Medulla oblongata (tissue), 1 donor: ENCODE results near the gene FZD7.

Experiments
- DNase-seq: peaks from one replicate; pipeline ENCODE4 v3.0.0-alpha.2; 2015; ENCODE audit errors: extremely low spot score

The FZD7 gene

DNA sequence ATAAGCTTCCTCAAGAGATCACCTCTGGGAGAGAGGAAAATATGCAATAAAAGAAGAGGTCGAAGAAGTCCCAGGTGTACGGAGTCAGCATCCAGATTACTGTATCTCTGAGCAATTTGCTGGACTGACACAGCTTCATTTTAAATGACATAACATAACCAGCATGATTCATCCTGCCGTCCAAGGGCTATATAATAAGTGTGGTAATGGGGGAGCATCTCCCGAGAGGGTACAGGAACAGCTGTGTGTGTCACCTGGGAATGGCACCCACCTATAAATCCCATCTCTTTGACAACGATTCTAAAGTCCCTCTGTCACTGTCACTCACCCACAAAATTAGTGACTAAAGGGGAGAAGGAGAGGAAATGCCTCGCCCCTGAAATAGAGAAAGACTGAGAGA is 19.3 kb upstream of the FZD7 start:
- no peak for DNase-seq

DNA sequence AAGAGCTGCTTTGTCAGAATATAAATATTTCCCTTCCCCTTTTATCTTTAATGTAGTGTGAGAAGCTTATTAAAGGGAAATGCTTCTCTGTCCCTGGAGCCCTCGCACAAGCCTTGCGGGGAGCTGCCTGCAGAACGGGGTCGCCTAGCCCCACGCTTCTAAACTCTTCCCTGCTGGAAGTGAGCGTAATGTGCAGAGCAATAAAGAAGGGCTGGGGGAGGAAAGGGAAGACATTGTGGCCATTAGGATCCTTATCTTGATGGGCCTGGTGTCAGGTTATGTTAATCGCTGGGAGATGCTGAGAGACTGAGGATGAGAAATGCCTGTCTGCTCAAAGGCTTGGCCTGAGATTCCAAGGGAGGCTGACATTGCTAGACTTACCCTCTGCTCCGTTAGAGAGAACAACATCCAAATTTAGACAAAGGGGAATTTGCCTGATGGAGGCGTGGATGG is 18.9 kb upstream of the FZD7 start:
- no peak for DNase-seq

DNA sequence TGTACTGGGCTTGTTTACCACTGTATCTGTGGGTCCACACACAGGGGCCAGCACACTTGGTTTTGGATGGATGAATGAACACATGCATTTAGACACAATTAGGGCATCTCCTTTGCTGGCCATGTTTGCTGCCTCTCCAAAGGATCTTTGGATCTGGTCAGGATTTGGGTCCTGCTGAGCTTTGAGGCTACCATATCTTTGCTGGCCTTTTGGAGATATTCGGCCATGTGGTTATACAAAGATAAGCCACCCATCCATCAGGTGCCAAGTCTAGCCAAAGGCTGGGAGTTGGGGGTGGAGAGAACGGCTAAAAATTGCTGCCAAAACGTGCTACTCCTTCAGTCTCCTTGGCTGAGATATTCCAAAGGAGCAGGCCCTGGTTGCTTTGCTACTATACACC is 18.2 kb upstream of the FZD7 start:
- no peak for DNase-seq

DNA sequence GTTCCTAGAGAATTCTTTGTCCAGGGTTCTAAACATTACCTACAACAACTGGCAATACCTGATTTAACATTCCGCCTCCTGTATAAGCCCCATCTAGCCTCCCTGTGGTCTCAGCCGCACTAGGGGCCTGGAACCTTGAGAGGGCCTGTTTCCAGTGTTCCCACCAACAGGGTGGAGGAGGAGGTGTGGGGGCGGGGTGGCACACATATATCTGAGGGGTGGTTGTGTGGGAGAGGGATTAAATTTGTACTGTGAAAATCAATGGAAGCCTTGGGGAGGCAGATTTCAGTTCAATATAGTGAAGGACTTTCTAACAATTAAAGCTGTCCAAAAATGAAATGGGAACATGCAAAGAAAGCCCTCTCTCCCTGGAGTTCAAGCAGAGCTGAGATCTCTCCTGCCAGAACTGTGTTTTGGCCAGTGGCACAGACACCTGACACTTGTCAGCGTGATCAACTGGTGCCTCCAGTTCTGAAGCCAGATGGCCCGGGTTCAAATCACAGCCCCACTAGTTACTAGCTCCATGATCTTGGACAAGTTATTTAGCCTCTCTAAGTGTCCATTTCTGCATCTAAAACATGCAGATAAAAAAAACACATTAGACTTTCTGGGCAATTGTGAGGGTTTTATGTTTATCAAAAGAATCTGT is 17.0 kb upstream of the FZD7 start:
- no peak for DNase-seq

DNA sequence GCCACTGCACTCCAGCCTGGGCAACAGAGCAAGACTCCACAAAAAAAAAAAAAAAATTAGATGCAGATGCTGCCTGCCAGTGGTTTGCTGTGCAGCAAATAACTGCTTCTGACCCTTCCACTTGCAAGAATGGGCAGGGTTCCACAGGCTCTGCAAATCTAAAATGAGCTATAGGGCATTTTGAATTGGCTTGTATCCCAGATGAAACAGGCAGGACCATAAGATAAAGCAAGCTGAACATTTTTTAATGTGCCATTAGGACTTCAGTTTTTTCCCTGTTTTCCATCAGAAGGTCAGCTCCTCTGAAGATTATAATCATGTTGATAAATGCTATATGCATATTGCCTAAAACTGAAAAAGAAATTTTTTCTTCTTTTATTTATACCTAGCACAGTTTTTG is 15.7 kb upstream of the FZD7 start:
- no peak for DNase-seq

DNA sequence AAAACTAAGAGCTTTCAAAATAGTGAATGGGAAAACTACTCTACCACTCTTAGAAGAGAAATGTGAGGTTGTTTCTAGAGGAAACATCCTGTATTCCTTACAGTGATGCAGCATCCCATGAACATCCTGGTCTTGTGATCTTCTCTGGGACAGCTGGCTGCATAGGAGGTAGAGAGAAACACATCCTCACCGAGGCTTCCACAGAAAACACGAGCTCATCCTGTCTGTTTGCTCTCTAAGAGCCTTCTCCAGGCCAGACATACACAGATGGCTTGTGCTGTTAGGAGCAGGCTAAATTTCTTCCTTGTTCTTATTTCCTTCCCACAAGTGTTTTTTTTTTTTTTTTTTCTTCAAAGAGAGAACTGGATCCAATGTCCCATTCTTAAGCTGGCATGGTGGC is 14.7 kb upstream of the FZD7 start:
- no peak for DNase-seq

DNA sequence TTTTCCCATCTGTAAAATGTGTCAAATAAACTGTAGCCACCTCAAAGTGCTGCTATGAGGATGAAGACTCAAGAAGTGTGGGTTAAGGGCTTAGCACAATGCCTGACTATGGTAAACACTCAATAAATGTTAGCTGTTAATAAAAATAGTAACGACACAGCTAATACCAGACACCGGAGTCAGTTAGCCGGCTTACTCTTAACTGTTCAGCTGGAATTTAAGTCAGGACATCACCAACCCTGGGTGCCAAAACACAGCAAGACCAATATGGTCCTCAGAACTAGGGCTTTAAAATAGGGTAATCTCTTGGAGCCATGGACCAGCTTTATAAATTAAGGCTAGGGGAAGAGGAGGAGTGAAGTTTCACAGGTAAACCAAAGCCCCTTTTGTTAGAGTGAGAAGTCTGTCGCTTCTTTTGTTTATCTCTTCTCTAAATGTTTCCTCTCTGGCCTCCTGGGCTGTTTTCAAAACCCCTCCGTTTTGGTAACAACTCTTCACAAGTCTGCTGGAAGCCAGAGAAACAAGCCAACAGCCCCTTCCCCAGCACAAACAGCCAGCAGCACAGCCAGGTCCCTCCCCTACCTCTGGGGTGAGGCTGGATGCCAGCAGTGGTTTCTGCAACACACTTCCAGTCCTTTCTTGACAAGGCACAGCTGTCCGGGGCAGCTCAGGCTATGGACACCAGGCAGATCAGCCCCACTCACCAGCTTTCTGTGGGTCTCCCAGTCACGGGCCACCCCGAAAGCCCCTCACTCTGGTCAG is 13.8 kb upstream of the FZD7 start:
- DNase-seq = no peak

DNA sequence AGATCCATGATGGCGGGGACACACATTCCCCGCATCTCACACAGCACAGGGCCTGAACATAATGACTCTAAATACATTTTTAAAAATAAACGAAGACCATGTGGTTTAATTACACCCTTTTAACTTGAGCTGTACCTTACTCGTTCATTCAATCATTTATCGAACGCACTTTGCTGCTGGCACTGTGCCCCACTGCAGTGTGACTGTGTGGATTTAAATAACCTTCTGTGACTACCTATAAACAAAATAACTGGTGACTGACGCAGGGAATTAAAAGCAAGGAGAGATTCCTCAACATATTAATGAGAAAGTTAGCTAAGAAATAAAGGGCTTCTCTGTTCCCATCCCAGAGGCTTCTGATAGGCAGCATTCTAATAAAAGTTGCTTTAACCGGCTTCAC is 10.9 kb upstream of the FZD7 start:
- DNase-seq = no peak

DNA sequence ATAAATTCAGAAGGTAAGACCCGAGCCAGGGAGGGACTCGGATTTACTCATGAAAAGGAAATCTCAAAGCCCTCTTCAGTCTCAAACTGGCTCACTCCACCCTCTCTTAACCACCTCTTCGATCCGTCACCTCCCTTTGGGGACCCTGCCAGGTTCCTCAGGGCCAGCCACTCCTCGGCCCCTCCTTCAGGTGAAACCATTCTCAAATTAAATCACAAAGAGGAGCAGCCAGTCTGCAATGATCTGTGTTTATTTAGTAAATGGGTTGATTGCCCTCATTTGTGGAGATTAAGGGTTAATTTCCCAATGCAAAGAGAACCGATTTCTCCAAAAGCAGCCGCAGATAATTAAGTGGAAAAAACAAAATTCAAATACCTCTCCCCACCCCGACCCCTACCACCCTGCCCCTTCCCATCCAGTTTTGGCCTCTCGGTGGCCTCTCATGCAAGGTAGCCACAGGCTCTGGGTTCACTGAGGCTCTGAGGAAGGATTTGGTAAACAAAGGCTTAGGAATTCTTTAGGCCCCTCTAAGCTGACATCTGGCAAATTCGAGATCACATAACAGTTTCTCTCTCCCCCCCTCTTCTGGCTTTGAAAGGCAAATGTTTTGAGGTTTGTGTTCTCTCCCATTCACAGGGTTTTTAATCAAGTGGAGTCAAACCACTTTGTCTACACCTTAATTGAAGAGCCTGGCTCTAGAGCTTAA is 10.3 kb upstream of the FZD7 start:
- no peak for DNase-seq

DNA sequence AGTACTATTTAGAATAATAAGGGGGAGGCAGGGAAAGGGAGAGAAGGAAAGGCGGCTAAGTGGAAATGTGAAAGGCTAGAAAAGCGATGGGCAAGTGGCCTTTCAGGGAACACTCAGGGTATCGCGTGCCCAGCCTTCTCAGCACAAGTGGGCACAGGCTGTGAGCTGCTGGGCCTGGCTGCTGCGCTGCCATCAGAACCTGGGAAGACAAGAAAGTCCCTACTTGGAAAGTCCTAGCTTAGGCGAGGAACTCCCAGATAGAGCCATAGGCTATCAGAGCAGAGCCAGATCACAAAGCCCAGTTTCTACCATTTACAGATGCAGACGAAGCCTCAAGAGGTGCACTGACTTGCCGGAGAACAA is 9.8 kb upstream of the FZD7 start:
- no peak for DNase-seq

DNA sequence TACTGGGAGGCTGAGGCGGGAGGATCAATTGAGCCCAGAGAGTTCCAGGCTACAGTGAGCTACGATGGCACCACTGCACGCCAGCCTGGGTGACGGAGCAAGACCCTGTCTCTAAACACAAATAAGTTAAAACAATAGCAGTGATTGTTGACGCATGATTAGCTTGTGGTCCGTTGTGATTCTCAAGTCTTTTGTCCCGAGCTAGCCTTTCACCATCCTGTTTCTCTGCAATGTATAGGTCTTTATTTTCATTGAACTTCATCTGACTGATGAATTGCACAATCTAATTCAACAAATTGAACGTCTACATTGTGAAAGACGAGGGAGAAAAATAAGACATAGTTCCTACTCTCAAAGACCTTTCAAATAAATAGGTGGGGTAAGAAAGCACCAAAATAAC is 8.8 kb upstream of the FZD7 start:
- DNase-seq = no peak

DNA sequence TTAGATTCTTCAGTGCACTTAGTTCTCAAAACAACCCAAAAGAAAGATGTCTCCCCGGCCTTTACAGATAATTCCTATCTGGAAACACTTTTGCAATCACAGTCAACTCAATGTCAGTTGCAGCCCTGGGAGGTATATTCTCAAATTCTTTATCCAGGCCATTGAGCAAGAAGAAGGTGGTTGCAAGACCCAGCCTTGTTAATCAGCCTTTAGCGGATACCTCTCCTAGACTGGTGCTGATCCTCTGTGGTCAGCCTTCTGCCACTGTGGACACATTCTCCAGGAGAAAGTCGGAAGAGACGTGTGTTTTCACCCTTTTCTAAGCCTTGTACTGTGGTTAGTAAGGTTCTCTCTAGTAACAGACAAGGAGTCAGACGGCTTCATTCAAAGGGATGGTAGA is 7.8 kb upstream of the FZD7 start:
- DNase-seq = no peak

DNA sequence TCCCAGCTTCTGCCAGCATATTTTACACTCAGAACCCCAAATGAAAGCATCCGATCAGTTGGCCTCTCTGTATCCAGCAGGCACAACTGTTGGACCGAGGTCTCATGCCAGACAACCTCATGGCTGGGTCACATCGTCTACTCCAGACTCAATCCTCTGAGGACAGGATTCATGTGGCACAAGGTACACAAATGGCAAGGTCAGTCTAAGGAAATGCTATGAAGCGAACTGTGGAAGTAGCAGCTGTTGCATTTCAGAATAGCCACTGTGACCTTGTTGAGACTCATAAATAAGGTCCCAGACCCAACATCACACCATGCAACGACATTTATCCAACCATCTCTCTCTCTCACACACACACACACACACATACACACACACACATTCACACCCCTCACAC is 7.1 kb upstream of the FZD7 start:
- no peak for DNase-seq

DNA sequence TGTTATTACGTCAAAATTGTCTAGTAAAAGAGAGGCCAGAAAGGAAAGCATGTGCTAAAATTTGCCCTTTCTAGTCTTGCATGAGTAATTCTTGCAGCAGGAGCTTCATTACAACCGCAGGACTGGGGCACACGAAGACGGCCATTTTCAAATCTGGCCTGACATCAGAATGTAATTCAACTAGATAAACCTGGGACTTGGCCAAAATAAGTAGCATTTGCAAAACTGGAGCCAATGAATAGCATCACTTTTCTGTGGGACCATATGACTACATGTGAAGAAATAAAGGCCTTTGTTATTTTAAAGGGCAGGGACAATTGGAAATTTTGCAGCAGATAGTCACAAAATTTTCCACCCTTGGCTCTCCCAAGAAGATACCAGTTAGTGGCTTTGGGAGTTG is 3.0 kb upstream of the FZD7 start:
- no peak for DNase-seq

DNA sequence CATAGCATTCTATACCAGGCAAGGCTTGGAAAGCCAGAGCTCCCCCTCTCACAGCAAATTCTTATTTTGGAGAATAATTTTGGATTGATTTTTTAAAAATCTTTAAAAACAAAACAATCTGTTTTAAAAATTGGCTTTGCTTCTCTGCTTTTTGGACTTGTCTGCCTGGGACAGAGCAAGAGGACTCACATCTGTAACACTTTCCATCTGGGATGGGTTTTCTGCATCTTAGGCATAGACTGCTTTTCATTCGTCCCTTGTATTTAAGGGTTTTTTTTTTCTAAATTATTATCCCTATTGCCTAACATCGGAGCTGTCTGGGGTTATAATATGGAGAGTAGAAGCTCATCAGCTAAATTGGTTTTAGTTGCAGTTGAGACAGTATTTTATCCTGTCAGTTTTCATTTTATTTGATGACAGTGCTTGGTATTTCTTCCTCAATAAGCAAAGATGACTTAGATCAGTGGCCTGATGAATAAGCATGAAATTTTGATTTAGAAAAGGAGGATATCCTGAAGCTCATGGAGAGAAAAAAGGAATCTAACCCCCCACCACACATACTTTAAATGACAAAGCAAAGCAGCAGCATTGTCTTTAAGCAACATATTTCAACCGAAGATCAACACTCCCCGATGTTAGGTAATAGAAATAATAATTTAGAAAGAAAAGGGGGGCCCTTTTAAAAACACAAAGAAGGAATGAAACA is 2.3 kb upstream of the FZD7 start:
- no peak for DNase-seq

DNA sequence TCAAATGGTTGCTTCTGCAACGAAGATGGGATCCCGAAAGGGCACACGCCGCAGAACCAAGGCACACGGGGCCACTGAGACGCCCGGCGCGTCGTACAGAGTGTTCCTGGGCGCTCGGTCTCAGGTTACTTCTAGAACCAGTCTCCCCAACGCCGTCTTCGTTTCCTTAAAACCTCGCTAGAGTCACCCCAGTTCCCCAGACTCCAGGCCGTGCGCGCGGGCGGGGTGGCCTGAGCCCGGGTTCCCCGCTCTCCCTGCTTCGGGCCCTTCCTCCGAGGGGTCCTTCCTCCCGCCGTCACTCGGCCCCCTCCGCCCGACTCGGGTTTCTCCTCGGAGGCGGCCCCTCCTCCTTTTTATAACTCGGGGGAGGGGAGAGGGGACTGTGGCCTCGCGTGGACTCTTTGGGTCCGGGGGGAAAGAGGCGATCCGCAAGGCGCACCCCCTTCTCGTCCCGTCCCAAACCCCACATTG is 774 bp upstream of the FZD7 start:
- DNase-seq = peak; percentile 63

DNA sequence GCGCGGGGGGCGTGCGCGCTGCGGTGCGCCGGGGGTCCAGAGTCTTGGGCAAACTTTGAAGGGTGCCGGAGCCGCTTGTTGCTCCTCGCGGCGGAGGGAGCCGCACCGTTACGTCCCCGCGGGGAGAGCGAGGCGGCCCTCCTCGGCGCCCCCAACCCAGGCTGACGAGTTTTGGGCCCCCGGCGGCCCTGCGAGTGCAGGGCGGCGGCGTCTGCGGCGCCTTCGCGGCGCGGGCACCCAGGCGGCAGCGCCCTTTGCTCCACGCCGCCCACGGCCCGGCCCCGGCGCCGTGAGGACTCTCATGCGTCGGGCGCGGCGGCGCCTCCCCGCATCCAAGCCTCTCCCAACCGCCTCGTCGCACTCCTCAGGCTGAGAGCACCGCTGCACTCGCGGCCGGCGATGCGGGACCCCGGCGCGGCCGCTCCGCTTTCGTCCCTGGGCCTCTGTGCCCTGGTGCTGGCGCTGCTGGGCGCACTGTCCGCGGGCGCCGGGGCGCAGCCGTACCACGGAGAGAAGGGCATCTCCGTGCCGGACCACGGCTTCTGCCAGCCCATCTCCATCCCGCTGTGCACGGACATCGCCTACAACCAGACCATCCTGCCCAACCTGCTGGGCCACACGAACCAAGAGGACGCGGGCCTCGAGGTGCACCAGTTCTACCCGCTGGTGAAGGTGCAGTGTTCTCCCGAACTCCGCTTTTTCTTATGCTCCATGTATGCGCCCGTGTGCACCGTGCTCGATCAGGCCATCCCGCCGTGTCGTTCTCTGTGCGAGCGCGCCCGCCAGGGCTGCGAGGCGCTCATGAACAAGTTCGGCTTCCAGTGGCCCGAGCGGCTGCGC is 814 bp downstream of the FZD7 start:
- no peak for DNase-seq

DNA sequence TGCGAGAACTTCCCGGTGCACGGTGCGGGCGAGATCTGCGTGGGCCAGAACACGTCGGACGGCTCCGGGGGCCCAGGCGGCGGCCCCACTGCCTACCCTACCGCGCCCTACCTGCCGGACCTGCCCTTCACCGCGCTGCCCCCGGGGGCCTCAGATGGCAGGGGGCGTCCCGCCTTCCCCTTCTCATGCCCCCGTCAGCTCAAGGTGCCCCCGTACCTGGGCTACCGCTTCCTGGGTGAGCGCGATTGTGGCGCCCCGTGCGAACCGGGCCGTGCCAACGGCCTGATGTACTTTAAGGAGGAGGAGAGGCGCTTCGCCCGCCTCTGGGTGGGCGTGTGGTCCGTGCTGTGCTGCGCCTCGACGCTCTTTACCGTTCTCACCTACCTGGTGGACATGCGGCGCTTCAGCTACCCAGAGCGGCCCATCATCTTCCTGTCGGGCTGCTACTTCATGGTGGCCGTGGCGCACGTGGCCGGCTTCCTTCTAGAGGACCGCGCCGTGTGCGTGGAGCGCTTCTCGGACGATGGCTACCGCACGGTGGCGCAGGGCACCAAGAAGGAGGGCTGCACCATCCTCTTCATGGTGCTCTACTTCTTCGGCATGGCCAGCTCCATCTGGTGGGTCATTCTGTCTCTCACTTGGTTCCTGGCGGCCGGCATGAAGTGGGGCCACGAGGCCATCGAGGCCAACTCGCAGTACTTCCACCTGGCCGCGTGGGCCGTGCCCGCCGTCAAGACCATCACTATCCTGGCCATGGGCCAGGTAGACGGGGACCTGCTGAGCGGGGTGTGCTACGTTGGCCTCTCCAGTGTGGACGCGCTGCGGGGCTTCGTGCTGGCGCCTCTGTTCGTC is 1.7 kb downstream of the FZD7 start:
- peak; percentile 53 for DNase-seq

DNA sequence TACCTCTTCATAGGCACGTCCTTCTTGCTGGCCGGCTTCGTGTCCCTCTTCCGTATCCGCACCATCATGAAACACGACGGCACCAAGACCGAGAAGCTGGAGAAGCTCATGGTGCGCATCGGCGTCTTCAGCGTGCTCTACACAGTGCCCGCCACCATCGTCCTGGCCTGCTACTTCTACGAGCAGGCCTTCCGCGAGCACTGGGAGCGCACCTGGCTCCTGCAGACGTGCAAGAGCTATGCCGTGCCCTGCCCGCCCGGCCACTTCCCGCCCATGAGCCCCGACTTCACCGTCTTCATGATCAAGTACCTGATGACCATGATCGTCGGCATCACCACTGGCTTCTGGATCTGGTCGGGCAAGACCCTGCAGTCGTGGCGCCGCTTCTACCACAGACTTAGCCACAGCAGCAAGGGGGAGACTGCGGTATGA is 2.3 kb downstream of the FZD7 start:
- no peak for DNase-seq

DNA sequence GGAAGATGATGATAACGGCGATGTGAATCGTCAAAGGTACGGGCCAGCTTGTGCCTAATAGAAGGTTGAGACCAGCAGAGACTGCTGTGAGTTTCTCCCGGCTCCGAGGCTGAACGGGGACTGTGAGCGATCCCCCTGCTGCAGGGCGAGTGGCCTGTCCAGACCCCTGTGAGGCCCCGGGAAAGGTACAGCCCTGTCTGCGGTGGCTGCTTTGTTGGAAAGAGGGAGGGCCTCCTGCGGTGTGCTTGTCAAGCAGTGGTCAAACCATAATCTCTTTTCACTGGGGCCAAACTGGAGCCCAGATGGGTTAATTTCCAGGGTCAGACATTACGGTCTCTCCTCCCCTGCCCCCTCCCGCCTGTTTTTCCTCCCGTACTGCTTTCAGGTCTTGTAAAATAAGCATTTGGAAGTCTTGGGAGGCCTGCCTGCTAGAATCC is 3.0 kb downstream of the FZD7 start:
- no peak for DNase-seq
